GM21515 (cell line): Measurements from ENCODE around the gene TMEM121B.
"Not testable (repeated sequence)": the region's sequence is repeated elsewhere in the genome, so short reads cannot be mapped to it uniquely, and the experiment has no call there.

Experiments
- ATAC-seq: cut with Tn5 transposase; IDR thresholded peaks from one replicate; pipeline ENCODE4 v1.9.1; 2021; ENCODE audit not compliant: unreplicated experiment

The TMEM121B gene

GRCh38 chr22:17121233-17122195 is at the start of gene TMEM121B:
Gene TMEM121B, minus strand, starts transcription at chr22:17121360. Its CDS starts 233 bp downstream, at chr22:17121127.
- ATAC-seq, result no peak

DNA sequence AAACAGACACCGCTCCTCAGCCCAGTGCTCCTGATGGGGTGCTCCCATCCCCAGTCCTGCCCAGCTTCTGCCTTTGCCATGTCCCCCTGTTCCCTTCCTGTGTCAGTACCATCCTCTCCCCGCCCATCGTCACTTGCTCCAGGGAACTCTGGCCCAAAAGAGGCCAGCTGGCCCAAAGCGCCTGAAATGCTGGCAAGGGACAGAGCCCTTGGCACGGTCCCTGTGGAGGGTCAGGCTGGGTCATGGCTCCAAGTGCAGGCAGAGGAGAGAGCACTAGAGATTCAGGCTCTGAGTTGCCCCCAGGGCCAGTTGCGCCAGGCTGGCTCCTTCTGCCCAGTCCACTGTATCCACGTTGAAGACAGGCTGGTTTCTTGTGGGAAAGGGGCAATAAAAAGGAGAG is 46.3 kb upstream of the TMEM121B start:
- ATAC-seq, result no peak

DNA sequence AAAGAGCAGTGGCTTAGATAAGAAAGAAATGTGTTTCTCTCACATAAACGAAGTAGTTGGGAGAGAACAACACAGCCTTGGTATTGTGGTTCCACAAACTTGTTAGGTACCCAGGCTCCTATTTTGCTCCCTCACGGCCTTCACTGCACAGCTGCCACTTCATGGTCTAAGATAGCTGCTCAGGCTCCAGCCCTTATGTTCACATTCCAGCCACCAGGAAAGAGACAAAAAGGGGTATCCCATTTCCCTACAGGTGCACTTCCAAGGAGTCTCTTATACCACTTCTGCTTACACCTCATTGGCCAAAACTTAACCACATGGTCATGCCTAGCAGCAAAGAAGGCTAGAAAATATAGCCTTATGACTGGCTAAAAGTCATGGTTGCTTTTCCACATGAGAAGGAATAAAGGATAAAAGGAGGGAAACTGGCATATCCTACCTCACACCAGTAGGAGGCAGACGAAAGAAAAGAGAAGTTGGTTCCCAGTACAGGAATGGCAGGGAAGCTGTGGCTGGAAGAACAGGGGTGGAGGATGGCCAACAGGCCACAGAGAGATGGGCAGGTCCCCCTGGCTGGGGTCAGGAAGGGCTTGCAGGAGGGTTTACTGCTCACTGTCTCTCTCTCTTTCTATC is 43.3 kb upstream of the TMEM121B start:
- ATAC-seq, result no peak

DNA sequence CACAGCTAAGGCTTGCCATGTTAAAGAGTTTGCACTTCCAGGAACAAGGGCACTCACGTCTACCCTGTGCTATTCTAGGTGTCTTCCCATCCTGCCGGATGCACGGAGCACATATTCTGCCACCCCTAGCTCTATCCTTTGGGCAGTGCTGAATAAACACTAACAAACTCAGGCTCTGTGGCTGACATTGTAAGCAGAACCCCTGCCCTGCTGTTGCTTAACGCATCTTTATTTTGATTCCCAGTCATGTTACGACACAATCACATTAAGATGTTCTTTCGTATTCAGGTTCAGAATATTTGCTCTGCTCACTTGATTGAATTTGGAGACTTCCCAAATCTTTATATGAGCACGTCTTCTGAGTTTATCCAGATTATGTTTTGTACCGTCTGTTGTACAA is 41.6 kb upstream of the TMEM121B start:
- no peak for ATAC-seq

DNA sequence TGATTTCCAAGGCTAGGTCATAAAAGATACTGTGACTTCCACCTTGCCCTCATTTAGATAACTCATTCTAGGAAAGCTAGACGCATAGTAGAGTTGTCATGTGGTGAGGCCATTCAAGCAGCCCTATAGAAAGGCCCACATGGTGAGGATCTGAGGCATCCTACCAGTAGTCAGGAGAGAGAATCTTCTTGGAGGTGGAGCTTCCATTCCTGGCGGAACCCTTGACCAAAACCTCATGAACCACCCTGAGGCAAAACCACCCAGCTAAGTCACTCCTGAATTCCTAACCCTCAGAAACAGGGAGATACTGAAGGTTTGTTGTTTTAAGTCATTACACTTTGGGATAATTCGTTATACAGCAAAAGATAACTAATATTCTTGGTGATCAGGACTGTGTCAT is 40.8 kb upstream of the TMEM121B start:
- ATAC-seq, result no peak

GRCh38 chr22:17159504-17159951 is 38.4 kb upstream of the TMEM121B start:
- peak; percentile 13 for ATAC-seq

GRCh38 chr22:17158568-17159503 is 37.7 kb upstream of the TMEM121B start, which contains the start of gene HDHD5:
Gene HDHD5, minus strand, starts transcription at chr22:17159277. Its CDS starts 26 bp downstream, at chr22:17159251.
- peak; percentile 60 for ATAC-seq

- no peak for ATAC-seq
Observed at GRCh38 chr22:17158176-17158567, 37.0 kb upstream of the TMEM121B start.

DNA sequence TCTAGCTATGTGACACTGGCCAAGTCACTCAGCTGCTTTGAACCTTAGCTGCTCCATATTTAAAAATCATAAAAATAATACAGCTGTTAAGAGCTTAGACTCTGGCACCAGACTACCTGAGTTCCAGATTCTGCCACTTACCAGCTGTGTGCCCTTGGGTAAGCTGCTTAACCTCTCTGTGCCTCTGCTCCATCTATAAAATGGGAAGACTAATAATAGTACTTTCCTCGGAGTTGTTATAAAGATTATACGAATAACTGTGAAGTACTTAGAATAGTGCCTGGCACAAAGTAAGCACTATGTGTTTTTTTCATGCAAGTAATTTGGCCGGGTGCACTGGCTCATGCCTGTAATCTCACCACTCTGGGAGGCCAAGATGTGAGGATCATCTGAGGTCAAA is 36.6 kb upstream of the TMEM121B start:
- no peak for ATAC-seq

DNA sequence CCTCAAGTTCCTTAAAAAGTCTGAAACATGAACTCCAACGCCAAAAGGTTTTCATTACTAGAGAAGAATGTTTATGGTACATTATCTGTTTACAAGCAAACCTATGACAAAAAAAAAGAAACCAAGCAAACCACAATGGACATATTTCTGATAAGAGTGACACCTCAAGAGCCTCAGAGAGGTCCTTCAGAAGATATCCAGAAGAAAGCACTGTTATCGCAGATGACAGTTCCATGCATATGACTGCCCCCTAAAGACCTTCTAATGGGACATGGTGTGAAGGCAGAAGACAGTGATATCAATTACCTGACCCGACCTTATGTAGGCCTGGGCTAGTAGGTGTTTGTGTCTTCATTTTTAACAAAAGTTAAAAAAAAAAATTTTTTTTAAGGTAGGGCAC is 34.8 kb upstream of the TMEM121B start:
- ATAC-seq, result no peak

DNA sequence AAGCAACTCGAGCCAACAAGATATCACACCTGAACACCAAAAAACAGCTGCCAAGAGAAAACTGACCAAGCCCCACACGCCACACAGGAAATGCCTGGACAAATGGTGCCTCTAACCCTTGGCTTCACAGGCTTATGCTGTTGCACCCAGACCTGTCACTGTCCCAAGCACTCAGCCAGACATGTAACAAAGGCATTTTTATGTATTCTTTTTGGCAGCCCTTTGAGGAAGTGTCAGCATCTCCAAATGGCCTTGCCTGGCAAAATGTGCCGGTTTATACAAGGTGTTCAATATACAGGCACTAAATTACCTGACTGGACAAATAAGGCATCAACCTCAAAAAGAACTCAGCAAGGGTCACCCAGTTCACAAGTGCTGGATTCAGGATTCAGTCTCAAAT is 31.8 kb upstream of the TMEM121B start:
- no peak for ATAC-seq

DNA sequence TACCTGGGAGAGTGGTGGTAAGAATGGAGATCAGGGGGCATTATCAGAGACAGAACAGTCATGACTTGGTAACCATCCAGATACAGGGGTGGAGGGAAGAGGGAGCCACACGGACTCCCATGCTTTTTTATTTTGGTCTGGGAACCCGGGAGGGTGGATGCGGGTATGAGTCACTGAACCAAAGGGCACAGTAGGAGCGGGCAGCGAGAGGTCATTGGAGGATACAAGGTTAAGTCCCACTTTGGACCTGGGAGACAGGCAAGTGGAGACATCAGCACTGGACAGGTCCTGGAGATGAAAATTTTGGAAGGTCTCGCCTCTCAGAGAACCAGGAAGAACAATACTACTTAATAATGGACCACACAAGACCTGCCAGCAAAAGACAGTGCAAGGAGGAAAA is 31.2 kb upstream of the TMEM121B start:
- no peak for ATAC-seq

DNA sequence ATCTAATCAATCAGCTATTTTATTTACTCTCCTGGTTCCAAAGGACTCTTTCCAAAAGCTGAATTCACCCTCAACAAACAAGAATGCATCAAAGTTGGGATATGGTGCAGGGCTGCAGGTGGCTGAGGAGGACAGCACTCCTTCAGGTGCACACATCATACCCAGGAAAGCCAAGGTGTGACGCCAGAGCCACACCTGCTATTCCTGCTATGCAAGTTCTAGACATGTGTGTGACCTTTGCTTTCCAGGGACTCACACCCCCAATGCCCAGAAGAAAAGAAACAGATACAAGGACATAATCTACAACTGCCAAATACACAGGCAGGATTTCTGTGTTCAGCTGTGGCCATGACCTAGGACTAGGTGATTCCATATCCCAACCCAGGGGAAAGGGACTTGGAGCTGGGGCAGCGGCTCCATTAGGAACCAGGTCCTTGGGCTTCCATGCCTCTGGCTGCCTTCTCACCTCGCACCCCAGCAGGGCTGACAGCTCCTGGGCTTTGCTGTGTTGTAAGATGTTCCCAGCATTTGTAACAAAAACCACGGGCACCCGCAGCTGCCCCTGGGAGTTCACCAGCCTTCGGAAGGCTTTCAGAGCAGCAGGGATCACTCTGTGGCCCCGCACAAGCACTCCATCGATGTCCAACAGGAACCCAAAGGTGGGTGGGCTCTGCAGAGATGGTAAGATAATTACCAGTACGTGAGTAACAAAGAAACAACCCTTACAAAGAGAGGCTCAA is 28.1 kb upstream of the TMEM121B start:
- no peak for ATAC-seq

- ATAC-seq, result not testable (repeated sequence)
Observed at GRCh38 chr22:17147458-17147857, 26.3 kb upstream of the TMEM121B start.

DNA sequence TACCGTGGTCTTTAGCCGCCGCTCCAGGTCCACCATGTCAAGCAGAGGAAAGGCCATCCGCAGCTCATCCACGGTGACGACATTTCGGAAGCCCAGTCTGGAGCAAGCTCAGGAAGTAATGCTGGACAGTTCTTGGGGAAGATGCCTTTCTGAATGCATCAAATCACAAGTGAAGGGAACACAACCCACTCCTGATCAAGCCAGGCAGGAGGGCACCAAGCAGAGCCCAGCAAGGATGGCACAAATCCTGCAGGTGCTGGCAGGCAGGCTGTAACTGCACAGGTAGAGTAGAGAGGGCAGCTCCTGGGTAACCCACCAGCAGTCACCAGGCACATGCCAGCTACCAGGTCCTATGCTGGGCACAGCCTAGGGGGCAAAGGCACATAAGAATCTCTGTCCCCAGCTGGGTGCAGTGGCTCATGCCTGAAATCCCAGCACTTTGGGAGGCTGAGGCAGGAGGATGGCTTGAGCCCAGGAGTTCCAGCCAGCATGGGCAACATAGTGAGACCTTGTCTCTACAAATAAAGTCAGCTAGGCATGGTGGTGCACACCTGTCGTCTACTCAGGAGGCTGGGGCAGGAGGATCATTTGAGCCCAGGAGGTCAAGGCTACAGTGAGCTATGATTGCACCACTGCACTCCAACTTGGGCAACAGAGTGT is 24.0 kb upstream of the TMEM121B start:
- ATAC-seq, result no peak

DNA sequence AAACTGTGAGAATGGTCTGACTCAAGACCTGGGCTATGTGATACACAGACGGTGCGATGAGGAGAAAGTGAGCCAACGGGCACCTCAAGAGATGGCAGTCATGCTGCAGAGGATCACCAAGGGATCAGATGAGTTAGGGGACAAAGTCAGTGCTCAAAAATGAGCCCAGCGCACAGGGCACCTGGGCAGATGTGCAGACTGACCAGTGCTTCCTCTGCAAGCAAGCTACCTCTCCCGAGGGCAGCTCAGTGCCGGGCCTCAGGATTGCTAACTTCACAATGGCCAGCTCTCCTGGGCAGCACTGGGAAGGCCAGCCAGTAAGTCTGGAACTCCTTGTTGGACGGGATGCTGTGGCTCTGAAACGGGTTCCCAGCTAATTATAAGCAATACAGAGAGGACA is 22.7 kb upstream of the TMEM121B start:
- no peak for ATAC-seq

DNA sequence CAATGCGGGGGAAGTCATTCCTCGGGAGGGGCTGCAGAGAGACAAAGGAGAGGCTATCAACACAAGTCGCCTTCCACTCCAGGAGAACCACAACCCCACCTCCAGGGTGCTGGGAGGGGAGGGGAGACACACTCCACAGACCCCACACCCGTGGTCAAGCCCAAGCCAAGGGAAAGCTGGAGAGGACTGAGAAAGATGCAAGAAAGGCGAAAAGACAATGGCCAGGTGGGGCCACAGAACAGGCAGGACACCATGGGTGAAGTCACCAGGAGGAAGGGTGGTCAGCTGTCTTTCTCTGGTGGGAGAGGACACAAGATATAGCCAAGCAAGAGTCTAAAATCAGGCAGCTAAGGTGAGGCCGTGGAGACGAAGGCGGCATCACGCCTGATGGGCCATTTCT is 21.9 kb upstream of the TMEM121B start:
- ATAC-seq, result no peak

GRCh38 chr22:17140826-17141766 is 19.9 kb upstream of the TMEM121B start:
- ATAC-seq, result no peak

- ATAC-seq, result no peak
Observed at GRCh38 chr22:17140022-17140421, 18.9 kb upstream of the TMEM121B start.
